ENCODE measurements around the gene PNCK.
"Not testable (repeated sequence)": the region's sequence is repeated elsewhere in the genome, so short reads cannot be mapped to it uniquely, and the experiment has no call there.

PNCK gene

DNA sequence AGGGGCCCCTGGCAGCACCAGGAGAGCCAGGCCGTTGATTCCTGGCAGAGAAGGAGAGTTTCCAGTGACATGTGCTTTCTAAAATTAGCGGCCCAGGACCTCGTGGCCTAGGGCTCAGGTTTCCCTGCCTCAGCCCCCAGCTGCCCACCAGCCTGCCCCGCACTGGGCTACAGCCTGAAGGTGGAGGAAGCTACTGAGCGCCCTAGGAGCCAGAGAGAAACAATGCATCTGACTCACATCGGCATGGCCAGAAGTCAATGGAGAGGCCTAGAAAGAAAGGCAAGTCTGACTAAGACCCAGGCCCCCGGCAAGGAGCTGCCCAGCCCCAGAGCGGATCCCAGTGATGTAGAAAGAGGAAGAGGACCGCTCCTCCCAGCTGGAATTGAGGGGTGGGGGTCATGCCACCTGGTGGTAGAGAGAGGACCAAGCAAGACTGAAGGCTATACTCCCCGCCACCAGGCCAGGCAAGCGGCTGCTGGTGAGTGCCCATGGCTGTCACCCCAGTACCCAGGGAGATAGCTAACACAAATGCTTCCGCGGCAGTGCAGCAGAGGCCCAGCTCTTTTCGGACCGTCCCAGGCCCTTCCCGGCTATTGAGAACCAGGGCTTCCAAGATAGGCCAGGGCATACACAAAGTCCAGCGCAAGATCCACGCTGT, 31.9 kb upstream of the PNCK start:
- 86 to 98% methylated on average over 6 to 9 of the region's 18 CpGs for WGBS, 2 experiments (ENCODE audit: insufficient coverage in 2 of 2)
- H3K27ac ChIP-seq (ENCODE audit: low read depth, low read length, severe bottlenecking); H3K4me3 ChIP-seq (ENCODE audit: extremely low read depth, insufficient read depth, low read length, poor library complexity, severe bottlenecking); H3K4me1 ChIP-seq (ENCODE audit: control insufficient read depth, insufficient read depth, low read length, poor library complexity, severe bottlenecking); H3K9me3 ChIP-seq (ENCODE audit: control insufficient read depth, low read length): not testable (repeated sequence)
- peaks cover 16% of the 10 kb centered on the region for H3K36me3 ChIP-seq (ENCODE audit: control insufficient read depth, insufficient read depth, low read length)

DNA sequence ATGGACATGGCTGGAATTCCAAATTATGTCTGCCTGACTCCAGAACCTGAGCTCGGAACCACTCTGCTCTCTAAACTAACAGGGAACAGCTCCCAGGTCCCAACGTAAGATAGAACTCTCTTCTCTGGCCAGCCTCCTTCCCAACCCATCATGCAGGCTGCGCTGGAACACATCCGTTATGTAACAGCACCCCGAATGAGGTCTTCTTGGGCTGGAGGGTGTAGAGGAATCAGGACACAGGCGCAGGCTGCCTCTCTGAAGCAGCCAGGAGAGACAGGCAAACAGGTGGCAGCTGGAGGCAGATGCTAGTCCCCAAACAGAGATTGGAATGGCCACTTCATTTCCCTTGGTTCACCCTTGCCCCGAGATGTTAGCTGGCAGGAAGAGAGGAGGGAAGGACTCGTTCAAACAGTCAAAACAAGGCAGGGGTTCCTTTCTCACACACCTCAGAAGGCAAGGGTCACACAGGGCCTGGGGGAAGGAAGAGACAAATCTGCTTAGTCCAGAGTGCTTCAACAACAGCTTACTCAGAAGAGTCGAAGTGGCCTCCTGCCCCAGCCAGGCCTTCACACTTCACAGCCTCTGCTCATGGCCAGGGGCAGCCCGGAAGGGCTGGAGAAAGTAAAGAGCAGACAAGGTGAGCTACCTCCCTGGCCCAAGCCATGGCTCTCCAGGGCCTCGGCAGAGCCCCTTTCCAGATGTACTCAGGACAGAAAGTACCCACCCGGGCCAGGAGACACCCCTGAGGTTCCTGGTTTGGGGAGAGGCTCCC, 31.2 kb upstream of the PNCK start:
- WGBS, 2 experiments (ENCODE audit: insufficient coverage in 2 of 2) = 100% methylated on average over 3 of the region's 12 CpGs; no CpG with 5 or more reads in 1 of the 2 experiments
- H3K4me1 ChIP-seq (ENCODE audit: control insufficient read depth, insufficient read depth, low read length, poor library complexity, severe bottlenecking); H3K9me3 ChIP-seq (ENCODE audit: control insufficient read depth, low read length); H3K4me3 ChIP-seq (ENCODE audit: extremely low read depth, insufficient read depth, low read length, poor library complexity, severe bottlenecking); H3K27ac ChIP-seq (ENCODE audit: low read depth, low read length, severe bottlenecking): not testable (repeated sequence)
- H3K36me3 ChIP-seq (ENCODE audit: control insufficient read depth, insufficient read depth, low read length) = peaks cover 13% of the 10 kb centered on the region

DNA sequence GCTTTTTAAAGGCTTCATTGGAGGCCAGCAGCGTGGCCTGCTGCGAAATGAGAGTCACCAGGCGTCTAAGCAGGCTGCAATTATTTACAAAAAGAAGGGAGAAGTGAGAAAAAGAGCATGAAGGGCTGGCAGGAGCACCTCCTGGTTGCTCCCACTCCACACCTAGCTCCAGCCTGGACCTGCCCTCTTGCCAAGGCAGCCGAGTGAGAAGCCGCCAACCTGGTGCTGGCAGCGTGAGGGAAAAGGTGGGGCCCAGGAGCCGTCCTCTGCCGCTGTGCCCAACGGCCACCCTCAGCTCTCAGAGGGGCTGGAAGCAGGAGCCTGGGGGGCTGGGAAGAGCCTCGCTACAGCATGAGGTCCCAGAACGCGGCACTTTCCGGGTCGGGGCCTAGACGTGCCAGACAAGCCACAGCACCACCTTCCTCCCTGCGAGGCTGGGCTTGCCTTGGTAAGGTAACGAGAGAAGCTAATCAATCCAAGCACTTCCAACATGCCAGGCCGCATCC, 30.5 kb upstream of the PNCK start:
- no peaks in the 10 kb centered on the region for H3K9me3 ChIP-seq (ENCODE audit: control insufficient read depth, low read length)
- H3K4me1 ChIP-seq (ENCODE audit: control insufficient read depth, insufficient read depth, low read length, poor library complexity, severe bottlenecking) = no peaks in the 10 kb centered on the region
- H3K4me3 ChIP-seq (ENCODE audit: extremely low read depth, insufficient read depth, low read length, poor library complexity, severe bottlenecking) = no peak overlapping the region
- no peak overlapping the region for H3K27ac ChIP-seq (ENCODE audit: low read depth, low read length, severe bottlenecking)
- peaks cover 13% of the 10 kb centered on the region for H3K36me3 ChIP-seq (ENCODE audit: control insufficient read depth, insufficient read depth, low read length)
- 97 to 98% methylated on average over 6 to 9 of the region's 18 CpGs for WGBS, 2 experiments (ENCODE audit: insufficient coverage in 2 of 2)

DNA sequence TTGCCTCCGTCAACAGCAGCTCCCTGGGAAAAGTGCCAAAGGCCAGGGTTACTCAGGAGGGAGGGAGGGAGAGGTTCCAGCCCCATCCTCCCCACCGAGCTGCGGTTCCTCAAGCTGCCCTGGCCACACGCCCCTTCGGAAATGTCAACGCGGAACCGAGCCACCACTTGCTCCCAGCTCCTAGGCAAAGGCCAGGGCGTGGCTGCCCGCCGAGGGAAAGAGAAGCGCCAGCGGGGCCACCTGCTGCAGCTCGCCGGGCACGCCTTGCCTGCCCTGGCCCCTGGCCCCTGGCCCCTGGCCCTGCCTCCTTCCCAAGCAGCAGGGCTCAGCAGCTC, 29.4 kb upstream of the PNCK start:
- Histone ChIP-seq H3K36me3 (ENCODE audit: control insufficient read depth, insufficient read depth, low read length) (peaks cover 13% of the 10 kb centered on the region), H3K27ac (ENCODE audit: low read depth, low read length, severe bottlenecking) (no peak overlapping the region), H3K4me1 (ENCODE audit: control insufficient read depth, insufficient read depth, low read length, poor library complexity, severe bottlenecking) (no peaks in the 10 kb centered on the region), H3K9me3 (ENCODE audit: control insufficient read depth, low read length) (no peaks in the 10 kb centered on the region), H3K4me3 (ENCODE audit: extremely low read depth, insufficient read depth, low read length, poor library complexity, severe bottlenecking) (no peak overlapping the region)
- WGBS, 2 experiments (ENCODE audit: insufficient coverage in 2 of 2) = 96% methylated on average over 11 of the region's 16 CpGs; no CpG with 5 or more reads in 1 of the 2 experiments

DNA sequence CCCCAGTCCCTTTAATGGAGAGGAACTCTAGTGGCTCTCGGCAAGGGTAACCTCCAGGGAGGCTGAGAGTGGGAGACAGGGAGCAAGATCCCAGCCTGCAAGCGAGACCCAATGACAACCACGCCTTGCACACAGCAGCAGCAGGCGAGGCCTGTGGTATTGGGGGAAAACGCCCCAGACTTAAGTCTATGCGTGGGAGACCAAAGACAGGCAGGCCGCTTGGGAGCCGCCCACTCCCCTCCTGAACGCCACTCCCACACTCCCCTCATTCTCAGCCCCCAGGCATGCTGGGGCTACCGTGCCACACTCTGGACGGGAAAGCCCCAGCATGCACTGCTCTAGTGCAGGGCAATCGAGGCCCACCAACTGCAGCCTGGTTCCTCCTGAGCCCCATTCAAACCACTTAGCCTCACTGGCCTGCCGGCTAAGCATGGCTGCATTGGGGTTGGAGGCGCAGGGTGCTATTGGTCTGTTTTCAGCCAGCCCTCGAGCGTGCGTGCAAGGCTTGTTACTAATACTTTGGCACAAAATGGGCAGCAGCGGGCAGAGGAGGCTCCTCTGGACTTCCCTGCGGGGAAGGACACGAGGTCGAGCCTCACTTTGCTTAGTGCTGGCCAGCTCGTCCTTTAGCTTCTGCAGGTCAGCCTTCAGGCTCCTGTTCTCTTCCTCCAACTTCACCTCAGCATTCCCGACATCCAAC, 28.9 kb upstream of the PNCK start:
- 92 to 94% methylated on average over 7 to 12 of the region's 23 CpGs for WGBS, 2 experiments (ENCODE audit: insufficient coverage in 2 of 2)

DNA sequence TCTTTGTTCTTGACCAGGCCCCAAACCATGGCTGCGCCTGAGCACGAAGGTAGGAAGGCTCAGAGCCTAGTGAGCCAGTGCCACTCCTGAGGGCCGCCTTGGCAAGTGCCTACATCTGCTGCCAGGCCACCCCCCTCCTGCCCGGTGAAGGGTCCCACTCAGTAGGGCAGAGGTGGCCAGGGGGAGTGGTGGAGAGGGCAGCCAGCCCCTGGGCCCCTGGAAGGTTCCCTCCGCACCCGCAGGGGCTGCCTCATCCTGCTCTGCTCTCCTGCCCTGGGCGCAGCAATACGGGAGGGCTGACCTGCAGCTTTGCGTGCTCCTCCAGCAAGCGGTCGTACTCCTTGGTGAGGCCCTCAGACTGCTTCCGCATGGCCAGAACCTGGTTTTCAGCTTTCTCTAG, 28.1 kb upstream of the PNCK start:
- no peak overlapping the region for H3K4me3 ChIP-seq (ENCODE audit: extremely low read depth, insufficient read depth, low read length, poor library complexity, severe bottlenecking)
- H3K9me3 ChIP-seq (ENCODE audit: control insufficient read depth, low read length) = no peaks in the 10 kb centered on the region
- peaks cover 13% of the 10 kb centered on the region for H3K36me3 ChIP-seq (ENCODE audit: control insufficient read depth, insufficient read depth, low read length)
- no peaks in the 10 kb centered on the region for H3K4me1 ChIP-seq (ENCODE audit: control insufficient read depth, insufficient read depth, low read length, poor library complexity, severe bottlenecking)
- WGBS, 2 experiments (ENCODE audit: insufficient coverage in 2 of 2) = 90% methylated on average over 3 of the region's 12 CpGs; no CpG with 5 or more reads in 1 of the 2 experiments
- H3K27ac ChIP-seq (ENCODE audit: low read depth, low read length, severe bottlenecking) = no peak overlapping the region

More for the DNA sequence above, 28.9 kb upstream of the PNCK start:
- Histone ChIP-seq H3K4me1 (ENCODE audit: control insufficient read depth, insufficient read depth, low read length, poor library complexity, severe bottlenecking) (no peaks in the 10 kb centered on the region), H3K9me3 (ENCODE audit: control insufficient read depth, low read length) (no peaks in the 10 kb centered on the region), H3K4me3 (ENCODE audit: extremely low read depth, insufficient read depth, low read length, poor library complexity, severe bottlenecking) (no peak overlapping the region), H3K27ac (ENCODE audit: low read depth, low read length, severe bottlenecking) (no peak overlapping the region), H3K36me3 (ENCODE audit: control insufficient read depth, insufficient read depth, low read length) (peaks cover 13% of the 10 kb centered on the region)

DNA sequence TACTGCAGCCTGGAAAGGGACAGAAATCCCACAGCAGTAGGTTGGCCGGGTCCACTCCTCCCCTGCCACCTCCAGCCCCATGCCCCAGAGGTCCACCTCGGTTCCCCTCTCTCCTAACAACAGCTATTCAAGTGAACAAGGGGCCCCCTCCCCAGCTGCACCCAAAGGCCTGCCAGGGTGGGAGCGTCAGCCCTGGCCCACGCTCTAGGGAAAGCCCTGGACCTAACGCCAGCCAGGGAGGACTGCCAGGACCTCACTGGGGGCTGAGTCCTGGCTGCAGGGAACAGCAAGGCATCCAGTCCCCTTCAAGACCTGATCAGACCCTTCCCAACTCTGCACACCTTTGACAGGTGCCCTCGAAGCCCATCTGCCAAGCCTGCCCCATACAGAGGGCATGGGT, 27.4 kb upstream of the PNCK start:
- no peaks in the 10 kb centered on the region for H3K4me1 ChIP-seq (ENCODE audit: control insufficient read depth, insufficient read depth, low read length, poor library complexity, severe bottlenecking)
- H3K9me3 ChIP-seq (ENCODE audit: control insufficient read depth, low read length) = no peaks in the 10 kb centered on the region
- no peak overlapping the region for H3K27ac ChIP-seq (ENCODE audit: low read depth, low read length, severe bottlenecking)
- H3K36me3 ChIP-seq (ENCODE audit: control insufficient read depth, insufficient read depth, low read length) = peaks cover 13% of the 10 kb centered on the region
- no peak overlapping the region for H3K4me3 ChIP-seq (ENCODE audit: extremely low read depth, insufficient read depth, low read length, poor library complexity, severe bottlenecking)
- WGBS, 2 experiments (ENCODE audit: insufficient coverage in 2 of 2) = 100% methylated on average over 1 of the region's 6 CpGs; no CpG with 5 or more reads in 1 of the 2 experiments

DNA sequence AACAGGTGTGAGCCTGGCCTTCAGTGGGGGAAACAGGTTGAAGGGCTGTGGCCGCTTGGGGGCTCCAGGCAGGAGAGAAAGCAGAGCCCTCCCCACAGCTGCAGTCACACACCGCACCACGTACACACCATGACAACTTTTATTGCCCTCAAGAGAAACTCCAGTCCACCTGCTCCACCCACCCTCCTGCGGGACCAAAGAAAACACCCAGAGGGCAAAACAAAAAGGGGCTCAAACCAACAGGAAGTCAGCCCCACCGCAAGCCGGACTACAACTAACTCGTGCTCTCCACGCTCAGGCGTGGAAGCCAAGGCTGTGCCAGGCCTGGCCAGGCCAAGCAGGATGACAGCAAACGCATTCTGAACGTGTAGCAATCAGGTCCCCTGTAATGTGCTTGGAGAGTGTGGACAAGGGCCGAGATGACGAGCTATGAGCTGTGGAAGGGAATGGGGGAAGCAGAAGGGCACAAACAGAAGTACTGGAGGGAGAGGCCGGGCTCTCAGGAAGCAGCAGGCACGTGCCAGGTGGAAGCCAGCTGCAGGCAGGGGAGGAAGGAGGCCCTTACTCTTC, 26.8 kb upstream of the PNCK start:
- Histone ChIP-seq H3K36me3 (ENCODE audit: control insufficient read depth, insufficient read depth, low read length) (peaks cover 13% of the 10 kb centered on the region), H3K9me3 (ENCODE audit: control insufficient read depth, low read length) (no peaks in the 10 kb centered on the region), H3K4me3 (ENCODE audit: extremely low read depth, insufficient read depth, low read length, poor library complexity, severe bottlenecking) (no peak overlapping the region), H3K4me1 (ENCODE audit: control insufficient read depth, insufficient read depth, low read length, poor library complexity, severe bottlenecking) (no peaks in the 10 kb centered on the region), H3K27ac (ENCODE audit: low read depth, low read length, severe bottlenecking) (no peak overlapping the region)
- WGBS, 2 experiments (ENCODE audit: insufficient coverage in 2 of 2) = 93 to 94% methylated on average over 6 to 7 of the region's 15 CpGs

DNA sequence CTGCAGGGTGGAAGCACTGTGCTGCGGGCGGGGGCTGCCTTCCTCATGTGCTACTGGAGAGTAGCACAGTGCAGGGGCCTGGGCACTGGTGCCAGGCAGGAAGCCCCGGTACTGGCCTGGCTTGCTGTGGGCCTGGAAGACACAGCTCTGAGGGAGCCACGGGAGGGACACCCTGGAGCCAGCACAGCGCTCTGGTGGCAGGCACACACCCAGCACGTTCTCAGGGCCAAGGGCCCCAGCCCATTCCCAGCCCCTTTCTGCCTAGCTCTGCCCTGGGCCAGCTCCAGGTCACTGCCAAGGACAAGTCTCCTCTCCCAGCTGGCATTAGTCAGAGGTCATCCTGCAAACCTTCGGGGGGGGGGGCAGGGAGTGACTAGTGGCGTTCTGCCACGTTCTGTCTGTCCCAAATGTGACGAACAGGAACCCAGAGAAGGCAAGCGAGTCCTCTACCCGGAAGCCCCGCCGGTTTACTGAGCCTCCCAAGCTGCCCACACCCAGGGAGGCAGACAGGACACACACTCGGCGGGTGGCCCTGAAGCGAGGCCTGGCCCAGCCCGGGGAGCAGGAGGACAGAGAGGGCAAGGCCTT, 26.3 kb upstream of the PNCK start:
- peaks cover 13% of the 10 kb centered on the region for H3K36me3 ChIP-seq (ENCODE audit: control insufficient read depth, insufficient read depth, low read length)
- H3K4me3 ChIP-seq (ENCODE audit: extremely low read depth, insufficient read depth, low read length, poor library complexity, severe bottlenecking); H3K9me3 ChIP-seq (ENCODE audit: control insufficient read depth, low read length); H3K27ac ChIP-seq (ENCODE audit: low read depth, low read length, severe bottlenecking); H3K4me1 ChIP-seq (ENCODE audit: control insufficient read depth, insufficient read depth, low read length, poor library complexity, severe bottlenecking): not testable (repeated sequence)
- 95 to 100% methylated on average over 3 to 9 of the region's 18 CpGs for WGBS, 2 experiments (ENCODE audit: insufficient coverage in 2 of 2)

DNA sequence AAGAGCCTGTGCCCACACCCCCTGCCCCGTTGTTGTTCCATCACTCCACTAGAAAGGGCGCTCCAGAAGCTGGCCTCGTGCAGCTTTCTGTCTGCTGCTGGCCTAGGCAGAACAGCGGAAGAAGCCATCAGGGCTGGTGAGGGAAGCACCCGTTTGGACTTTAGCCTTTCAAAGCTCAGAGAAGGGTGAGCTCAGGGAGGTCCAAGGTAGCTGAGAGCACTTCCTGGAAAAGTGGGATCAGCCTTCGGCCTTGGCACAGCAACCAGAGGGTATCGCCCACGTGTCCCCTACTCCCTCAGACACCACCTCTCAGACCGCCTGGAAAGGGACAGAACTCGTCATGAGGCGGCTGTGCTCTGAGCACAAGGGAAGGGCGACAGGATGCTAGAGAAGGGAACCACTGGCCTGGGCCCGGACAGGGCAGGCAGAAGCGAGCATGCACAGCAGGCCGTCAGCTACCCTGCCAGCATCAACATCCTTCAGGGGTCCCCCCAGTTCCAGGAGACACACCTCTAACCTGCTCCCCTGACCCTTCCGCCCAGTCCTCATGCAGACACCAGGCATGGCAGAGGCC, 25.7 kb upstream of the PNCK start:
- not testable (repeated sequence) for H3K9me3 ChIP-seq (ENCODE audit: control insufficient read depth, low read length); H3K4me3 ChIP-seq (ENCODE audit: extremely low read depth, insufficient read depth, low read length, poor library complexity, severe bottlenecking); H3K4me1 ChIP-seq (ENCODE audit: control insufficient read depth, insufficient read depth, low read length, poor library complexity, severe bottlenecking); H3K27ac ChIP-seq (ENCODE audit: low read depth, low read length, severe bottlenecking)
- H3K36me3 ChIP-seq (ENCODE audit: control insufficient read depth, insufficient read depth, low read length) = peaks cover 13% of the 10 kb centered on the region
- 100% methylated on average over 2 of the region's 16 CpGs; no CpG with 5 or more reads in 1 of the 2 experiments for WGBS, 2 experiments (ENCODE audit: insufficient coverage in 2 of 2)
